ENCODE data around the gene MAP9. TPM values are rescaled to one million over a fixed set of nuclear protein-coding genes. Genes with fewer than 3 reads are reported as not detected.

Gene MAP9
- total and polyA plus RNA-seq, 2 of the 4 experiments (the other 2 are of a cell fraction) = 4.0 to 6.6 TPM

- no peak overlapping the region for H3K4me3 ChIP-seq (ENCODE audit: insufficient read depth, low read depth, low read length)
- H4K91ac ChIP-seq (ENCODE audit: insufficient read depth, low read depth, low read length) = no peak overlapping the region
- H4K8ac ChIP-seq (ENCODE audit: low read depth in 2 of 2, low read length in 2 of 2) = no peak overlapping the region
- POLR2A ChIA-PET (ENCODE audit: unreplicated experiment) = no interaction called here
- H2BK20ac ChIP-seq (ENCODE audit: low read depth, low read length) = no peak overlapping the region
- no peaks in the 10 kb centered on the region for H3K79me1 ChIP-seq (ENCODE audit: low read depth in 1 of 2, low read length in 2 of 2)
- H3K27me3 ChIP-seq (ENCODE audit: control insufficient read depth, insufficient read depth, low read length) = no peaks in the 10 kb centered on the region
- H3K9ac ChIP-seq (ENCODE audit: low read depth, low read length) = no peak overlapping the region
- H3K9me1 ChIP-seq (ENCODE audit: insufficient read depth, low read length) = no peaks in the 10 kb centered on the region
- no peak for DNase-seq
- H3K36me3 ChIP-seq (ENCODE audit: control insufficient read depth, insufficient read depth, low read length) = no peaks in the 10 kb centered on the region
- no peak overlapping the region for H3K56ac ChIP-seq (ENCODE audit: extremely low read depth, insufficient read depth, low read length)
- H3K14ac ChIP-seq (replicated peaks; ENCODE audit: low read depth, low read length) = no peak overlapping the region
- H2BK5ac ChIP-seq (ENCODE audit: low read depth, low read length, poor library complexity, severe bottlenecking) = no peak overlapping the region
- ATAC-seq (ENCODE audit: low read depth) = no peak
- no peak for TF ChIP-seq MAFK (IDR thresholded peaks at IDR 0.05; ENCODE audit: low read depth, low read length)
- H3K9me3 ChIP-seq (ENCODE audit: control insufficient read depth, insufficient read depth, low read length) = no peaks in the 10 kb centered on the region
- dilution Hi-C loops (cut with HindIII; ENCODE audit: low sequenced_read_pairs, unreplicated experiment) = no loop called here
- no peaks in the 10 kb centered on the region for H4K20me1 ChIP-seq (ENCODE audit: insufficient read depth, low read length)
- H2BK15ac ChIP-seq (ENCODE audit: low read depth, low read length) = no peak overlapping the region
- H3K23ac ChIP-seq (ENCODE audit: low read depth, low read length) = no peak overlapping the region
- WGBS, 2 experiments (ENCODE audit: extremely low coverage in 2 of 2, insufficient read length in 1 of 2) = 30% methylated on average over 2 of the region's 7 CpGs; no CpG with 5 or more reads in 1 of the 2 experiments
- H3K4ac ChIP-seq (ENCODE audit: low read depth, low read length) = no peak overlapping the region
- intact Hi-C loops (cut with micrococcal nuclease) = no loop called here
- no peak overlapping the region for H4K5ac ChIP-seq (ENCODE audit: low read depth, low read length)
- in situ Hi-C loops (cut with MboI; ENCODE audit: low sequenced_read_pairs) = no loop called here
- no peak overlapping the region for H2AK5ac ChIP-seq (ENCODE audit: low read depth, low read length)
- H3K18ac ChIP-seq (ENCODE audit: low read depth, low read length) = no peak overlapping the region
- CTCF ChIA-PET = no interaction called here
- H2BK120ac ChIP-seq (ENCODE audit: low read depth, low read length) = no peak overlapping the region
- no peak overlapping the region for H2AFZ ChIP-seq (replicated peaks; ENCODE audit: low read length, poor library complexity)
- no peak overlapping the region for H3K4me2 ChIP-seq (ENCODE audit: low read depth, low read length)
- no peaks in the 10 kb centered on the region for H3K4me1 ChIP-seq (ENCODE audit: control insufficient read depth, insufficient read depth, low read length)
- H2AK9ac ChIP-seq (replicated peaks; ENCODE audit: low read depth, low read length, poor library complexity) = no peak overlapping the region
- BruUV-seq (replicated peaks) = no TSS peak
- H3K27ac ChIP-seq (ENCODE audit: insufficient read depth, low read length) = no peak overlapping the region
Measured at GRCh38 chr4:155305619-155306018, 71.1 kb downstream of the MAP9 start.
